Measurements from ENCODE around the gene IL4.

IL4 gene

DNA sequence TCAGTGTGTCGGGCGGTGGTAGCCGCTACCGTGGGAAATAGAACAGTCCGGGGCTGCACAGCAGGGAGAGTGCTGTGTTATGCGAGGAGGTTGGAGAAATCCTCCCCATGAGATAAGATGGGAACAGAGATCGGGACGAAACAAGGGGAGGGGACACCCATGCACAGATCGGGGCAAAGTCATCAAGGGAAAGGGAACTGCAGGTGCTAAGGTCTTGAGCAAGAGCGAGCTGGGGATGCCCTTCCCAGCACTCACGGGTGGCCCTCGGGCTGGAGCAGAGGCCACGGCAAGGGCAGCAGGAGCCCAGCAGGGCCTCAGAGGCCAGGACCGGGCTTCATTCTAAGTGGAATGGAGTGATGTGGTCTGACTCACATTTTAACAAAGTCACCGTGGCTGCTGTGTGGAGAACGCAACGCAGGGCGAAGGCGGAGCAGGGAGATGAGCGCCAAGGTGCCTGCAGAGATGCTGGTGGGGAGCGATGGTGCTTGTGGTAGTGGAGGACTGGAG is 8.2 kb upstream of the IL4 start:
- no peak overlapping the region for H3K27ac ChIP-seq (ENCODE audit: low read depth, low read length)
- no peak overlapping the region for H3K9ac ChIP-seq (ENCODE audit: low read depth in 1 of 2, low read length in 2 of 2)
- no peaks in the 10 kb centered on the region for H3K27me3 ChIP-seq (ENCODE audit: control insufficient read depth in 1 of 2, insufficient read depth in 2 of 2, low read length in 2 of 2)
- no peak overlapping the region for H3K4me3 ChIP-seq (ENCODE audit: low read depth in 1 of 2, low read length in 2 of 2)
- H3K9me3 ChIP-seq (ENCODE audit: control insufficient read depth in 1 of 2, low read length in 2 of 2) = no peaks in the 10 kb centered on the region
- peaks cover 34 to 36% of the 10 kb centered on the region in 2 donors for H3K4me1 ChIP-seq (ENCODE audit: control insufficient read depth in 1 of 2, insufficient read depth in 2 of 2, low read length in 2 of 2)
- H3K36me3 ChIP-seq (ENCODE audit: control insufficient read depth in 1 of 2, insufficient read depth in 2 of 2, low read length in 2 of 2) = no peaks in the 10 kb centered on the region

- Histone ChIP-seq H3K9ac (ENCODE audit: low read depth in 1 of 2, low read length in 2 of 2) (no peak overlapping the region), H3K4me3 (ENCODE audit: low read depth in 1 of 2, low read length in 2 of 2) (no peak overlapping the region), H3K4me1 (ENCODE audit: control insufficient read depth in 1 of 2, insufficient read depth in 2 of 2, low read length in 2 of 2) (peaks cover 34 to 36% of the 10 kb centered on the region in 2 donors), H3K36me3 (ENCODE audit: control insufficient read depth in 1 of 2, insufficient read depth in 2 of 2, low read length in 2 of 2) (no peaks in the 10 kb centered on the region), H3K27ac (ENCODE audit: low read depth, low read length) (no peak overlapping the region), H3K27me3 (ENCODE audit: control insufficient read depth in 1 of 2, insufficient read depth in 2 of 2, low read length in 2 of 2) (no peaks in the 10 kb centered on the region), H3K9me3 (ENCODE audit: control insufficient read depth in 1 of 2, low read length in 2 of 2) (no peaks in the 10 kb centered on the region)
Observed at GRCh38 chr5:132666310-132667123, 7.3 kb upstream of the IL4 start.

DNA sequence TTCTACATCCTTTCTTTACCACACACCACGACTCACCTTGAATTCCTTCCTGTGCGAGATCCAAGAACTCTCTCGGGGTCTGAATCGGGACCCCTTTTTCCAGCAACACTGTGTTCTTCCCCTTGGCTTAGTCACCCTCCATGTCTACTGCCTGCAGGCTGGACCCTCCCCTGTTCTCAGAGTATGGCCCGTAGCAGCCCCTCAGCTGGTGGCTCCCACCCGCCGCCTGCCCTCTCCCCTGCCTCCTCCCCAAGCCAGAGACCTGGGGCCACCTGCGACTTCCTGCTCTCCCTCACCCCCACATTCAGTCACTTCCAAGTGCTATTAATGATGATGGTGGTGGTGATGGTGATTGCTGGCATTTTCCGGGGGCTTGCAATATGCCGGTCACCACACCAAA is 6.5 kb upstream of the IL4 start:
- no peaks in the 10 kb centered on the region for H3K9me3 ChIP-seq (ENCODE audit: control insufficient read depth in 1 of 2, low read length in 2 of 2)
- peaks cover 34 to 36% of the 10 kb centered on the region in 2 donors for H3K4me1 ChIP-seq (ENCODE audit: control insufficient read depth in 1 of 2, insufficient read depth in 2 of 2, low read length in 2 of 2)
- no peak overlapping the region for H3K9ac ChIP-seq (ENCODE audit: low read depth in 1 of 2, low read length in 2 of 2)
- H3K27ac ChIP-seq (ENCODE audit: low read depth, low read length) = no peak overlapping the region
- no peaks in the 10 kb centered on the region for H3K36me3 ChIP-seq (ENCODE audit: control insufficient read depth in 1 of 2, insufficient read depth in 2 of 2, low read length in 2 of 2)
- no peaks in the 10 kb centered on the region for H3K27me3 ChIP-seq (ENCODE audit: control insufficient read depth in 1 of 2, insufficient read depth in 2 of 2, low read length in 2 of 2)
- H3K4me3 ChIP-seq (ENCODE audit: low read depth in 1 of 2, low read length in 2 of 2) = no peak overlapping the region

DNA sequence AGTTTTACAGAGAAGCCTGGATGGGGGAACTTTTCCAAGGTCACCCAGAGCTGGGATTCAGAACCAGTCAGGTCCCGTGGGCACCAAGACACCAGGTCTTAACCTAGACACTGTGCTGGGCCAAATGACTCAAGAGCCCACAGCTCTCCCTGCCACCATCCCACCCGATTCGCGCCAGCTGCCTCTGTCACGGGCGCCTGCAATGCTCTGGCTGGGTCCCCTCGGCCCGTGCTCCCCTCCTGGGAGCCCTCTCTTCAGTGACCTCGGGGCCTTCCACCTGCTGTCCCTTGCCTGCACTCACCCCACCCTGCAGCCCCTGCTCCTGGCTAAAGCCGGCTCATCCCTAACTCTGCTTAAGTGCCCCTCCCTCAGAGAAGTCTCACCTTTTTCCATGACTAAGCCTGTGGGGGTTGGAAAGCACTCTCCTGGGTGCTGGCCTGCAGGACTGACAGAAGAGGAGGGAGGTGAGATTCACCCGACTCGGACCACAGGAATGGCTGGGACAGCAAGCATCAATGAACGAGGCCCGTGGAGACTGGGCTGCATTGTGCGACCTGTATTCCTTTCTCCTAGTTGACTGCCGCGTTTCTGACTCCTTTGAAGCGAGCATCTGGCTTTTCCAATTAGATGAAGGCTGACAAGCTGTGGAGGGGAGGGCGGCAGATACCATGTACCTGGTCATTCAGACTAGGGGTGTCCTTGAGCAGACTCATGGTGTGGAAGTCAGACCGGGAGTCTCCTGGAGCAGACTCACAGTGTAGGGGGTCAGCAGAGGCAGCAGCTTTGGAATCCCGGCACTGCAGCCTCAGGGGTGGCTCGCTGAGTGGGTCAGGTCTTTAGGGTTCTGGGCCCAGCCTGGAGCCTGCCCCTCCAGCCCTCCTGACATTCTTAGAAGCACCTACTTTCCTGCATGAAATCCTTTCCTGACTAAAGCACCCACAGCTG is 5.8 kb upstream of the IL4 start:
- Histone ChIP-seq H3K9me3 (ENCODE audit: control insufficient read depth in 1 of 2, low read length in 2 of 2) (no peaks in the 10 kb centered on the region), H3K4me1 (ENCODE audit: control insufficient read depth in 1 of 2, insufficient read depth in 2 of 2, low read length in 2 of 2) (peaks cover 31 to 32% of the 10 kb centered on the region in 2 donors), H3K4me3 (ENCODE audit: low read depth in 1 of 2, low read length in 2 of 2) (no peak overlapping the region), H3K27me3 (ENCODE audit: control insufficient read depth in 1 of 2, insufficient read depth in 2 of 2, low read length in 2 of 2) (no peaks in the 10 kb centered on the region), H3K27ac (ENCODE audit: low read depth, low read length) (no peak overlapping the region), H3K9ac (ENCODE audit: low read depth in 1 of 2, low read length in 2 of 2) (no peak overlapping the region), H3K36me3 (ENCODE audit: control insufficient read depth in 1 of 2, insufficient read depth in 2 of 2, low read length in 2 of 2) (no peaks in the 10 kb centered on the region)

DNA sequence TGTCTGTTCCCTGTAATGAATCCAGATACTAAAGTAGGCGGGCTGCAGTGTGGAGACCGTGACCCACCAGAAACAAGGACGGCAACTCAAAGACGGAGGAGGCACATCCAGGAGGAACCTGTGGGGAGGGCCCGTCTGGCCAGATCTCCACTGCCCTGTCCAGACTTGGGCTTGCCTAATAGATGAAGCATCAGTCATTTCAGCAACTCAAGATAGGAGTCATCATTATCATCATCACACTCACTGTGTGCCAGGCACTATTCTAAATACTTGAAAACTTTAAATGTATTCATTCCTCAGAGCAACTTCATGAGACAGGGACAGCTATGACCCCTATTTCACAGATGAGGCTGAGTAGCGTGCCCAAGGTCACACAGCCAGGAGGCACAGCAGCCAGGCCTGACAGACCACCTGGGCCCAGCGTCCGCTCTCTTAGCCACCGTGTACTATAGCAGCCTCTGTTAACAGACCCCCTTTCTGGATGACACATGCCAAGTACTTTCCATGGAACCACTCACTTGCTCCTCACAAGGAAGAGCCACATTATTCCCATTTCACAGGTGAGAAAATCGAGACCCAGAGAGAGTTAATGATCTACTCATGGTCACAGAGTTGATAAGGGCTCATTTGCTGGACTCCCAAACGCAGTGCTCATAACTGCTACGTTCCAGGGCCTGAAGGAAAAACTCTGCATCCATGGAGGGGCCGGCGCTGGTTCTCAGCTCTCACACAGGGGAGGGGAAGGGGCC is 4.9 kb upstream of the IL4 start:
- no peak overlapping the region for H3K4me3 ChIP-seq (ENCODE audit: low read depth in 1 of 2, low read length in 2 of 2)
- no peaks in the 10 kb centered on the region for H3K9me3 ChIP-seq (ENCODE audit: control insufficient read depth in 1 of 2, low read length in 2 of 2)
- no peaks in the 10 kb centered on the region for H3K27me3 ChIP-seq (ENCODE audit: control insufficient read depth in 1 of 2, insufficient read depth in 2 of 2, low read length in 2 of 2)
- H3K27ac ChIP-seq (ENCODE audit: low read depth, low read length) = no peak overlapping the region
- H3K36me3 ChIP-seq (ENCODE audit: control insufficient read depth in 1 of 2, insufficient read depth in 2 of 2, low read length in 2 of 2) = no peaks in the 10 kb centered on the region
- no peak overlapping the region for H3K9ac ChIP-seq (ENCODE audit: low read depth in 1 of 2, low read length in 2 of 2)
- H3K4me1 ChIP-seq (ENCODE audit: control insufficient read depth in 1 of 2, insufficient read depth in 2 of 2, low read length in 2 of 2) = peaks cover 26 to 29% of the 10 kb centered on the region in 2 donors

DNA sequence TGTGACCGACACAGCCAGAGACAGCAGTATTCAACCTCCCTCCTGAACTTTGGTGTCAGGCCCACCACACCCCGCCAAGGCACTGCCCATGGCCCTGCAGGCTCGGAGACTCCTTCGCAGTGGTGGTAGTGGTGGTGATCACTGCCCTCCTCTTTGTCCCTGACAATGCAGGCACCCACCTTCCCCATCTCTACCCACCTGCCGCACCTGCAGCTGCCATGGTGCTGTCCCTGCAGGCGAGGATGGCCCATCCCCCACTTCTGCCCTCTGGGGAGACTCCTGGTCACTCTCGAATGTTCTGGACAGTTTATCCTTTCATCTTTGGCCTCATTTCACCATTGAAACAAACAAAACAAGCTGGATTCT is 4.4 kb upstream of the IL4 start:
- Histone ChIP-seq H3K27me3 (ENCODE audit: control insufficient read depth in 1 of 2, insufficient read depth in 2 of 2, low read length in 2 of 2) (no peaks in the 10 kb centered on the region), H3K4me3 (ENCODE audit: low read depth in 1 of 2, low read length in 2 of 2) (no peak overlapping the region), H3K36me3 (ENCODE audit: control insufficient read depth in 1 of 2, insufficient read depth in 2 of 2, low read length in 2 of 2) (no peaks in the 10 kb centered on the region), H3K4me1 (ENCODE audit: control insufficient read depth in 1 of 2, insufficient read depth in 2 of 2, low read length in 2 of 2) (peaks cover 26 to 27% of the 10 kb centered on the region in 2 donors), H3K27ac (ENCODE audit: low read depth, low read length) (no peak overlapping the region), H3K9me3 (ENCODE audit: control insufficient read depth in 1 of 2, low read length in 2 of 2) (no peaks in the 10 kb centered on the region), H3K9ac (ENCODE audit: low read depth in 1 of 2, low read length in 2 of 2) (no peak overlapping the region)

DNA sequence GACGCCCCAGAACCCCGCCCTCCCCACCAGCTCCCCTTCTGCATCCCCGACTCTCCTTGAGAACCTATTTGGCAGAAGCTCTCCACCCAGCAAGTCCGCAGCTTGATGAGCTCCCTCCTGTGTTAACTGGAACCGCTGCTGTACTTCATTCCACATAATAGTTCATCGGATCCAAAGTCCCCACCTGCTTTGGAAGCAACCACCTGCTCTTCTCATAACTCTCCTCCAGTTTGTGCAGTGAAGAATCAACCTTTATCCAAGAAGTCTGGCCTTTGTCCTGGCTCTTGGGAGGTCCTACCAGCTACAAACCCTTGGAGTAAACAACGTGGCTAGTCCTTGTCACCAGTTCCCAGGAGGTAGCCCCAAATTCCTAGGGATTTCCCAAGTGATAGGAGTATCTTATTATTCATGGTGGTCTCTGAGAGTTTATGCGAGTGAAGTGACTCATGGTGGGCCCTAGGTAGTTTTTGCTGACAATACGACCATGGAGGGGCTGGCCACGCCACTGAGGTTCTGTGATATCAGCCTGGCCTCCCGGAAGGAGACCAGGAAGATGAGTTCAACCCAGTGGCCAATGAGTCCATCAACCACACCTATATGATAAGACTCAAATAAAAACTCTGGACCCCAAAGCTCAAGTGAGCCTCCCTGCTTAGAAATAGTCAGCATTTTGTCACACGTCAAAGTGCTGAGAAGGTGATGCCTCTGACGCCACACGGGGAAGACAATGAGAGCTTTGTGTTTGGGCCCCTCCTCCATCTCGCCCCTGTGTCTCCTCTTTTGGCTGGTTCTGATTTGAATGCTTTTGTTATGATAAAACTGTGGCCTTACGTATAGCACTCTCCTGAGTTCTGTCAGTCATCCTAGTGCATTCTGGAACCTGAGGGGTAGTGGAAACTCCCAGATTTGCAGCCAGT is 3.6 kb upstream of the IL4 start:
- Histone ChIP-seq H3K4me1 (ENCODE audit: control insufficient read depth in 1 of 2, insufficient read depth in 2 of 2, low read length in 2 of 2) (peaks cover 20 to 25% of the 10 kb centered on the region in 2 donors), H3K4me3 (ENCODE audit: low read depth in 1 of 2, low read length in 2 of 2) (no peak overlapping the region), H3K36me3 (ENCODE audit: control insufficient read depth in 1 of 2, insufficient read depth in 2 of 2, low read length in 2 of 2) (no peaks in the 10 kb centered on the region), H3K27me3 (ENCODE audit: control insufficient read depth in 1 of 2, insufficient read depth in 2 of 2, low read length in 2 of 2) (no peaks in the 10 kb centered on the region), H3K9me3 (ENCODE audit: control insufficient read depth in 1 of 2, low read length in 2 of 2) (no peaks in the 10 kb centered on the region), H3K9ac (ENCODE audit: low read depth in 1 of 2, low read length in 2 of 2) (no peak overlapping the region), H3K27ac (ENCODE audit: low read depth, low read length) (no peak overlapping the region)

- Histone ChIP-seq H3K4me3 (ENCODE audit: low read depth in 1 of 2, low read length in 2 of 2) (no peak overlapping the region), H3K27me3 (ENCODE audit: control insufficient read depth in 1 of 2, insufficient read depth in 2 of 2, low read length in 2 of 2) (no peaks in the 10 kb centered on the region), H3K27ac (ENCODE audit: low read depth, low read length) (no peak overlapping the region), H3K4me1 (ENCODE audit: control insufficient read depth in 1 of 2, insufficient read depth in 2 of 2, low read length in 2 of 2) (peaks cover 20 to 25% of the 10 kb centered on the region in 2 donors), H3K9me3 (ENCODE audit: control insufficient read depth in 1 of 2, low read length in 2 of 2) (no peaks in the 10 kb centered on the region), H3K36me3 (ENCODE audit: control insufficient read depth in 1 of 2, insufficient read depth in 2 of 2, low read length in 2 of 2) (no peaks in the 10 kb centered on the region), H3K9ac (ENCODE audit: low read depth in 1 of 2, low read length in 2 of 2) (no peak overlapping the region)
Observed at GRCh38 chr5:132671000-132671399, 2.8 kb upstream of the IL4 start.

- H3K27me3 ChIP-seq (ENCODE audit: control insufficient read depth in 1 of 2, insufficient read depth in 2 of 2, low read length in 2 of 2) = no peaks in the 10 kb centered on the region
- H3K4me1 ChIP-seq (ENCODE audit: control insufficient read depth in 1 of 2, insufficient read depth in 2 of 2, low read length in 2 of 2) = peaks cover 20 to 27% of the 10 kb centered on the region in 2 donors
- H3K4me3 ChIP-seq (ENCODE audit: low read depth in 1 of 2, low read length in 2 of 2) = no peak overlapping the region
- H3K9ac ChIP-seq (ENCODE audit: low read depth in 1 of 2, low read length in 2 of 2) = no peak overlapping the region
- no peak overlapping the region for H3K27ac ChIP-seq (ENCODE audit: low read depth, low read length)
- no peaks in the 10 kb centered on the region for H3K9me3 ChIP-seq (ENCODE audit: control insufficient read depth in 1 of 2, low read length in 2 of 2)
- H3K36me3 ChIP-seq (ENCODE audit: control insufficient read depth in 1 of 2, insufficient read depth in 2 of 2, low read length in 2 of 2) = no peaks in the 10 kb centered on the region
Observed at GRCh38 chr5:132673488-132673887, 301 bp upstream of the IL4 start.
